GM10847 (cell line): Measurements from ENCODE around the gene TRAF4.

ENCODE experiments used
- POLR2A ChIP-seq: IDR thresholded peaks from 2 replicates; pipeline ENCODE4 v1.6.1; 2011; ENCODE audit not compliant: insufficient read length; ENCODE audit errors: extremely low read depth

TRAF4 gene

DNA sequence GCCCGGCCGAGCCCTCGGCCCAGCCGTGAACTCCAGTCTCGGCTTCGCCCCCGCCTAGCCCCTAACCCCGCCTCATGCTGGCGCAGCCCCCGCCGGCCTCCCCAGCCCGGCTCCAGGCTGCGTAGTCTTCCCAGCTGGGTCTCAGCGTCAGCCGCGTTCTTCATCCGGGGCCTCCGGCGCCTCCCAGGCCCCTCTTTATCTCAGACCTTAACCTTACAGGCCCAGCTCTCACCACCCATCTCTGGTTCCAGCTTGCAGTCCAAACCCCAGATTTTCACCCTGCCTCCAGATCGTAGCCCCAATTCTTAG is 32.1 kb upstream of the TRAF4 start, which contains the start of gene PROCA1:
PROCA1 (minus strand) TSS at position 166 of the 309 bp plus-strand sequence. CDS start 228 bp downstream, outside the sequence.
- no peak for TF ChIP-seq POLR2A

DNA sequence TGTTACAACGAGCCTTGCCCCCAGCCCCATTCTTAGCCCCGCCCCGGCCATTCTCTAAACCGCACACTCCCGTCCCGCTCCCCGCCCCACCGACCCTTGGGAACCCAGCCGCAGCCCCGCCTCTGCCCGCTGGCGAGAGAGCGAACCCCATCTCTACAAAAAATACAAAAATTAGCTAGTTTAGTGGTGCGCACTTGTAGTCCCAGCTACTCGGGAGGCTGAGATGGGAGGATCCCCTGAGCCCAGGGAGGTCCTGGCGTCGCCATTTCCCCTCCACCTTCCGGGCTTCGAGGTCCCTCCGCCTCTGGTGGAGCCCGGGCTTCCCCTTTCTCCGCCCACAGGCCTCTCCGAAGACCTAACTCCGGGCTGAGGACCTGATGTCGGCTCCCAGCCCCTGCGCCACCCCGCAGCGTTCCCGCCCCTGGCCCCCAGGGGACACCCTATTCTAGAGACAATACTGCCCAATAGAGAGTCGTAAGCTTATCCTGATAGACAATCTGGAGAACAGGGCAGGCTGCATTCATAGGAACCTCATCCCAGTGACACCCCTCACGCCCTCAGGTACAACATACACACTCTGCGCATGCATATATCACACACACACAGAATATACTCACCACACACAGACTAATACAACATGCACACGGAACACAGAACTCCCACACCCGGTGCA is 31.6 kb upstream of the TRAF4 start:
- TF ChIP-seq POLR2A: peak; percentile 14

DNA sequence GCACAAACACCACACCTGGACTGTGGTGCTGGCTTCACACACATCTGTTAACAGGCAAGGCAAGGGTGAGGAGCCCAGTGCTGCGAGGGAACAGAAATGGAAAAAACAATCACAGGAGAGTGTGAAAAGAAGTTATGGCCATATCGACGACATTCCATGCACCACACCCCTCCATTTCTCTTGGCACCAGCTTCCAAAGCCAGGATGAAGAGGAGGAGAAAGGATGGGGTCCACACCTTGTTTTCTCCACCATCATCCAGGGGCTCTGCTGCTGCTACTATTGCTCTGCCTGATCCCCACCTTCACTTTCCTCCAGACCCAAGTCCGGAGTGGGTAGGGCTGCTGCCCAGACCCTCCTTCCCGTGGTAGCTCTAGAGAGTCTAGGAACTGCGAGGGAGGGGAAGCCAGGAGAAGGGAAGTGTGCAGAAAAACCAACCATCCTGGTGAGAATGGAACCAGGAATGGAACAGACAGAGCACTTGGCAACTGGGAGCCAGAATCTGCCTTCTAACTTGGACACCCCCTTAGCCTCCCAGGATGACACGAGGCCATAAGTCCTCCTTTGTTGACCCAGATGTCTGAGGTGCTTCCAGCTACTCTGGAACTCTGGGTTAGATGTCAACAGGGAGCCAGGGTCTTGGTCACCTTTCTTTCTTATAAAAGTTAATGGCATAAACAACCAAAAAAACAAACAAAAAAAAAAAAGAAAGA is 31.0 kb upstream of the TRAF4 start:
- TF ChIP-seq POLR2A: no peak

DNA sequence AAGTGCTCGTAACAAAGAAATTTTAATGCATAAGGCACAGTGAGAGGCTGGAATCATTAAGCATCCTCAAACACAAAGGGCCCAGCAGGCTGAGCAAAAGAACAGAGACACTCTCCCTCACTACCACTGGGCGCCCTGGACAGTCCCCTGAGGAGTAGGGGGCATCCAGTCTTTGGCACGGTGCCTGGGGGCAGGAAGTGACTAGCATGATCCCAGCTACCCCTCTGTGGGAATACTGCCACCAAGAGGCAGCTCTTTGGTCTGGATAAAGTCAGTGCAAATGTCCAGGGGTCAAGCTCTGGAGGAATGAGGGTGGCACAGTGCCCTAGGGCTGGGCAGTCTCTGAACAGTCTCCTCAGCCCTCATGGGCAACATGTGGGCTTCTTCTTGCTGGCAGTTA is 29.5 kb upstream of the TRAF4 start:
- no peak for TF ChIP-seq POLR2A

DNA sequence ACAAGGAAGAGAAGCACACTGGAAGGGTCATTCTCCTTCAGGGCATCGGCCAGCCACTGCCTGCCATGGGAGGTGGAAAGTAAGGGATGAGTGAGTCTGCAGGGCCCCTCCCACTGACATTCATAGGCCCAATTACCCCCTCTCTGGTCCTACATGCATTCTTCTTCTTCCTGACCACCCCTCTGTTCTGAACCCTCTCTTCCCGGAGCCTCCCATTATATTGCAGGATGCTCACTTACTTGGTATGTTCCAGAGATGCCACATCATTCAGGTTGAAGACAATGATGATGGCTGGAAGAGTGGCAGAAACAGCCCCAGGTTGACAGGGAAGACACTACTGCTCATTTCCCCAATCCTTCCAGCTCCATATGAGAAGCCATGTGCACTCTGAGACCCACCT is 28.6 kb upstream of the TRAF4 start:
- TF ChIP-seq POLR2A: no peak

DNA sequence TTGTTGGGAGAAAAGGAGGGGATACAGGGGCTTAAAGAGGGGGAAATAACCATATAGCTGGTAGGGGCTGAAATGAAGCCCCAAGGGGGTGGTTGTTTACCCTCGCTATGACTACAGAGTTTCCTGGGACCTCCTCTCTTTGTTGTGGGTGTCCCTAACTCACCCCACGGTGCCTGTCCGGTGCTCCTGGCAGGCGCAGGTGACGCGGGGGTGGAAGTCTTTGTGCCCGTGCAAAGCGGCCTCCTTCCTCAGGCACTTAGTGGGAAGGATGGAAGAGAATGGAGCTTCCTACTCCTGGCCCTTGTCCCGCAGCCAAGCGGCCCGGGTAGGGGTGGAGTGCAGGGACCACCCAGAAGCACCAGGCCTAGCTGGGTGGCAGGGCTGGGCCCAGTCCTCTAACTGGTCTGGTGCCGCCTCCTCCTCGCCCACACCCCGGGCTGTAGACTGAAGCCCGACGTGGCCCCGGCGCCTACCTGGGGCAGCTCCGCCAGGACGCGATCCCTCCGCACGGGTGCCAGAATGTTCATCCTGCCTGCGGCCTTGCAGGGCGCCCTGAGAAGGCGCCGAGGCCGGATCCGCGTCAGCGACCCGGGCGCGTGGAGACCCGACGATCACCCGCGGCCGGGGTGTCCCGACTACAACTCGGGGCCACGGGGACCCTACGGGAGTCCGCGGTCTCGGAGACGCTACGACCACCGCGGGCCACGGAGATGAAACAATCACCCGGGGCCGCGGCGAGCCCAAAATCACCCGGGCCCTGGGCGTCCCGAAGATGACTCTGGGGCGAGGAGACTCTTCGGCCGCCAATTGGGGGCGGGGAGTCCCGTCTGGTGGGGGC is 26.9 kb upstream of the TRAF4 start:
- TF ChIP-seq POLR2A: no peak

DNA sequence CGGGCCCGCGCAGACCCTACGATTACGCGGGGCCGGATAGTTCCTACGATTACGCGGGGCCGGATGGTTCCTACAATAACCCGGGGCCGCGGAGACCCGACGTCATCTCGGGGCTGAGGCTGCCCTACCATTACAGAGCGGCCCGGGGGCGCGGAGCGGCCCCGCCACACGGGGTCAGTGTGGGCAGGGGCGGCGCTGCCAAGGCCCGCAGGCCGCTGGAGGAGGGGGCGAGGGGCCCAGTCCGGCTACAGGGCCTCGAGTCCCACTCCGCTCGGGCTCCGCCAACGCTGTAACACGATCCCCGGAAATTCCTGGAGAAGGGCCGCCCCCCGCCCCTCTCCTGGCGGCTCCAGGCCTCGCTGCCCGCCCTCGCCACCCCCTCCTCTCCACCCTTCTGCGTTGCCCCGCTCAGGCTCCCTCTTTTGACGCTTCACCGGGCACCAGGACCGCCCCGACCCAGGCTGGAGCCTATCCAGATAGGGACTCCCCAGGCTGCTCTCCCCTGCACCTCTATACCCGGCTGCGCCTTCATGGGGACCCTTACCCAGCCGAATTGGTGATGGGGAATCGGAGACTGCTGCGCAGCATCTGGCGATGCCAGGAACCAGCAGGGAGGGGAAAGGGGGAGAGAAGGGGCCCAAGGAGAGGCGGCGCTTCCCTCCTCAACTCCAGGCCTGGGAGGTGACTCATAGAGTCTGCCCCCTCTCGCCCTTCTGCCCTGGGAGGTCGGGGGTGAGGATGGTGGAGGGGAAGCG is 26.1 kb upstream of the TRAF4 start, which contains the start of gene RAB34:
RAB34 (minus strand) TSS at position 291 of the 755 bp plus-strand sequence. CDS start 602 bp downstream, outside the sequence.
- TF ChIP-seq POLR2A: no peak

DNA sequence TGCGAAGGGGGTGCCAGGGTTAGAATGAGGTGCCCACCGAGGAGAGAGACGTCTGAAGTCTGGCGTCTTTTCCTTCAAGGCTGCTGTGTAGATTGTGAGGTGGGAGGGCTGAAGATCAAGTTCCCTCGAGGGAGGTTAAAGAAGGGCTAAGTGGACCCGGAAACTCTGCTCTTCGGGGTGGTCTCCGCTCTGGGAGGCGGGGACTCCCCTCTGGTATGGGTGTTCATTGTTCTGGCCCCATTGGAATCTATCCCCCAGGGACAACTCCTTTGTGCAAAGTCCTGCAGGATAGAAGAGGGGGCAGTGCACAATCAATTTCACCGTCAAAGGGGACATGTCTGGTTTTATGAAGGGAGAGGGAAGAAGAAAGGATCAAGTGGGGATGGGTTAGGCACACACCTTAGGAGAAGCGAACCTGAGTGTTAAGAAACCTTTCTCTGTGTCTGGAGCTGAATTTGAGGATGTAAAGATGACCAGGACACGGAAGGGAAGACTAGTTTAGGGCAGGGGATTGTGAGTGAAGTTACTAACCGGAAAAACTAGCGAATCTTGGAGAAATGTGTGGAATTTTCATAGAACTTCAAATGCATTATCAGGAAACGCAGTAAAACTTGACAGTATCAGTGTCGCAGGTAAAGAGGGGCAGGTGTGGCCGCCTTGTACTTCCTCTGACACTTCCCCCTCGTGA is 25.3 kb upstream of the TRAF4 start:
- no peak for TF ChIP-seq POLR2A

DNA sequence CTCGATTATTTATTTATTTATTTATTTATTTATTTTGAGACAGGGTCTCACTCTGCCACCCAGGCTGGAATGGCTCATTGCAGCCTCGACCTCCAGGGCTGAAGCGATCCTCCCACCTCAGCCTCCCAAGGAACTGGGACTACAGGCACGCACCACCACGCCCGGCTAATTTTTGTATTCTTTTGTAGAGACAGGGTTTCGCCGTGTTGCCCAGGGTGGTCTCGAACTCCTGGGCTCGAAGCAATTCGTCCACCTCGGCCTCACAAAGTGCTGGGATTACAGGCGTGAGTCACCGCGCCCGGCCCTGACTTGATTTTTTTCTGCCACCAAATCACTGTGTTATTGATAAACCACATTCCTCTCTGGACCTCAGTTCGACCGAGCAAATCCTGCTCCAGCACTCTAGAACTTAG is 24.8 kb upstream of the TRAF4 start:
- no peak for TF ChIP-seq POLR2A

DNA sequence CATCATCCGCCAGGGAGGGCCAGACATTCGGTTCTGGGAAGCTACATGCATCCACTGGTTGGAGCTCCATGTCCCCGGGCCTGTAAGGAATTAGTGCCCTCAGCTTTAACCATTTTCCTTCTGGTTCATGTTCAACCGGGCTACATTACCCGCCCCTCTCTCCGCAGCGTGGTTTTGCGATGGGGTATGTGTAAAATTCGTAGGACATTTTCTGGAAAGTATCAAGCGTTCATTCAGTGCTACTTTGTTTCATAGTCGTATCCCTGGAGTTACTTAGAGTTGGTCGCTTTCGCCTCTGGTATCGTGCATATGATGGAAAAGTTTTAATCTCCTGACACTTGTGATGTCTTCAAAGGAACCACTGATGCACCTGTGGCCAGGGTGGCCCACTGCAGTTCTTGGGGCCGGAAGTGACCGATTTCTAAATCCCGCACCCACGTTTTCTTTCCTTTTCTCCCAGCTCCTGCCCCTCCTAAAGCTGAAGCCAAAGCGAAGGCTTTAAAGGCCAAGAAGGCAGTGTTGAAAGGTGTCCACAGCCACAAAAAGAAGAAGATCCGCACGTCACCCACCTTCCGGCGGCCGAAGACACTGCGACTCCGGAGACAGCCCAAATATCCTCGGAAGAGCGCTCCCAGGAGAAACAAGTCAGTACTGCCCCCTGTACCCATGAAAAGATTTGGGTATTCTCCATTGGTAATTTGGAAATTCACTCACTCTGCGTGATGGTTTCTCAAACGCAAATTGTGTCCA is 23.4 kb upstream of the TRAF4 start:
- no peak for TF ChIP-seq POLR2A

DNA sequence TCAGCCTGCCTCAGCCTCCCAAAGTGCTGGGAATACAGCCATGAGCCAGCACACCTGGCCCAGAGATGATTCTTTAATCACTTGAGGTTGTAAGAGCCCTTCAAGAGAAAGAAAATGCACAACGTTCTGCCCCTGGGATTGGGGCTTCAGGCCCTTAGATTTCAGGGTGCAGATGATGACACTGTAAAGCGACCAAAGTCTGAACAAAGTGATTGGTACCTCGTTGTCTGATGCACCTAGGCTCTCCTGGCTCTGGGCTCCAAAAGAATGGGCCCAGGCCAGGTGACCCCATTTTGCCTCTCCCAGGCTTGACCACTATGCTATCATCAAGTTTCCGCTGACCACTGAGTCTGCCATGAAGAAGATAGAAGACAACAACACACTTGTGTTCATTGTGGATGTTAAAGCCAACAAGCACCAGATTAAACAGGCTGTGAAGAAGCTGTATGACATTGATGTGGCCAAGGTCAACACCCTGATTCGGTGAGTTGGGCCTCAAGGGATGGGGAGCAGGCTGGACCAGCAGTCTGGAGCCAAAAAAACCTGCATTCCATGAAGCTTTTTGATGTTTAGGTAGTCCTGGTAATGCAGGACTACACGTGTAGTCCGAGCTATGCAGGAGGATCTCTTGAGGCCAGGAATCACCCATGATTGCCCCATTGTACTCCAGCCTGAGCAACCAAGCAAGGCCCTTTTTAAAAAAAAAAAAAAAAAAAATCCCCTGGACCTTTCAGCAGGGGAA is 21.2 kb upstream of the TRAF4 start:
- TF ChIP-seq POLR2A: no peak

DNA sequence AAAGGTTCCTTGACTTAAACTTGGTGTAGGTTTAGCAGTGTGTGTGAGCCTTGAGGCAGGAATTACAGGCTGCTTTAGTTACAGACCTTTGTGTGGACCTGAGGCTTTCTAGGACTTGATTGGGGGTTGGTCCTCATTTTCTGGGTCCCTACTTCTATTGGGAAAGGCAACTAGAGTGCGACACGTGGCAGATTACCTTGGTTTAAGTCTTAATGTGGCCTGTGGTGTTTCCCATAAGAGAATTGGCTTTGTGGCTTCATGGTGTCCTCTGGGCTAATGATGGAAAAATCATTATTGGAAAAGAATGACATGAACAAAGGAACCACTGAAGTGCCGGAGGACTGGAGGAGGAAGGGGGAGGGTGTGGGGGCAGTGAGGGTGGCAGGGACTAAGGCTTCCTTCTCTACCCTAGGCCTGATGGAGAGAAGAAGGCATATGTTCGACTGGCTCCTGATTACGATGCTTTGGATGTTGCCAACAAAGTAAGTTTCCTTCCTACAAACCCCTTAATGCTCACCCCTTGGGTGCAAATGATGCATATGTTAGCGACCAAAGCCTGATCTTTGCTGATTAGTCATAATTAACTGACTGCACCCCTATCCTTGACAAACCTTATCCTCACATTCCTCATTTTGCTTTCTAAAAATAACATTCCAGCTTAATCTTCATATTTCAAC is 20.5 kb upstream of the TRAF4 start:
- TF ChIP-seq POLR2A: no peak
